GM23248 (cell line): ENCODE results near the gene OXGR1. TPM values are rescaled to one million over a fixed set of nuclear protein-coding genes. Genes with fewer than 3 reads are reported as not detected.
A peak's percentile ranks its signal among the peaks of the same experiment; 100 is the strongest.
"Not testable (repeated sequence)": the region's sequence is repeated elsewhere in the genome, so short reads cannot be mapped to it uniquely, and the experiment has no call there.

ENCODE experiments used
- DNase-seq: peaks from one replicate; pipeline ENCODE4 v3.0.0-alpha.2; 2015
- H2AFZ ChIP-seq: fragments of 200-600 bp; sonication (generic); 2 replicates; pipeline ENCODE4 v1.6.1; 2016; ENCODE audit warnings: antibody characterized with exemption
- H3F3A ChIP-seq: fragments of 200-600 bp; sonication (generic); 2 replicates; pipeline ENCODE4 v1.6.1; 2016; ENCODE audit warnings: mild to moderate bottlenecking, antibody characterized with exemption, mixed run types; ENCODE audit not compliant: insufficient read depth
- H3K27ac ChIP-seq: fragments of 200-600 bp; sonication (generic); 2 replicates; pipeline ENCODE4 v1.5.1; 2016; ENCODE audit warnings: mild to moderate bottlenecking
- H3K27me3 ChIP-seq: fragments of 200-600 bp; sonication (generic); replicated peaks from 2 replicates; pipeline ENCODE4 v1.6.1; 2016; ENCODE audit warnings: mild to moderate bottlenecking; ENCODE audit not compliant: insufficient read depth
- H3K36me3 ChIP-seq: fragments of 200-600 bp; sonication (generic); 2 replicates; pipeline ENCODE4 v1.6.1; 2016; ENCODE audit warnings: low read depth, mild to moderate bottlenecking
- H3K4me1 ChIP-seq: fragments of 200-600 bp; sonication (generic); 2 replicates; pipeline ENCODE4 v1.6.1; 2016; ENCODE audit warnings: mild to moderate bottlenecking; ENCODE audit not compliant: insufficient read depth
- H3K4me2 ChIP-seq: fragments of 200-600 bp; sonication (generic); one replicate; pipeline ENCODE4 v1.6.1; 2016; ENCODE audit warnings: mild to moderate bottlenecking; ENCODE audit not compliant: unreplicated experiment
- H3K4me3 ChIP-seq: fragments of 200-600 bp; sonication (generic); 2 replicates; pipeline ENCODE4 v1.5.1; 2016; ENCODE audit warnings: mild to moderate bottlenecking
- H3K79me2 ChIP-seq: fragments of 200-600 bp; sonication (generic); 2 replicates; pipeline ENCODE4 v1.6.1; 2016; ENCODE audit warnings: mild to moderate bottlenecking; ENCODE audit not compliant: insufficient read depth
- H3K9ac ChIP-seq: fragments of 200-600 bp; sonication (generic); 2 replicates; pipeline ENCODE4 v1.6.1; 2016; ENCODE audit warnings: mild to moderate bottlenecking
- H3K9me2 ChIP-seq: fragments of 200-600 bp; sonication (generic); 2 replicates; pipeline ENCODE4 v1.6.1; 2016; ENCODE audit warnings: mixed run types, mild to moderate bottlenecking, moderate library complexity; ENCODE audit not compliant: insufficient read depth
- H3K9me3 ChIP-seq: fragments of 200-600 bp; sonication (generic); one replicate; pipeline ENCODE4 v1.6.1; 2017; ENCODE audit warnings: low read depth
- H4K20me1 ChIP-seq: fragments of 200-600 bp; sonication (generic); 2 replicates; pipeline ENCODE4 v1.6.0; 2016; ENCODE audit not compliant: insufficient read depth
- EZH2 ChIP-seq: fragments of 200-600 bp; sonication (generic); IDR thresholded peaks from 2 replicates; pipeline ENCODE4 v1.6.1; 2018; ENCODE audit warnings: antibody characterized with exemption, mild to moderate bottlenecking; ENCODE audit not compliant: insufficient read depth, poor library complexity, severe bottlenecking
- EZH2phosphoT487 ChIP-seq: fragments of 200-600 bp; sonication (generic); IDR thresholded peaks from 2 replicates; pipeline ENCODE4 v1.6.1; 2018; ENCODE audit warnings: antibody characterized with exemption, moderate library complexity, mild to moderate bottlenecking, low read depth; ENCODE audit not compliant: insufficient read depth
- WGBS, 2 experiments: methylation state at CpG; one replicate each; pipeline ENCODE4 v1.1.6; 2015 to 2017; ENCODE audit warnings: low lambda C conversion rate in 2 of 2, low coverage in 1 of 2; ENCODE audit errors: missing lambda C conversion rate in 2 of 2; 5-methylcytosine and 5-hydroxymethylcytosine counted together
- in situ Hi-C: fragments of 300-500 bp; cut with MboI; formaldehyde crosslinking; loops from 2 replicates; pipeline ENCODE4 v1.15.0; 2020
- polyA plus RNA-seq: library from polyadenylated mRNA; unstranded; fragments of >200 nt; fragmentation: Nextera tagmentation; extraction: Ambion mirVana; gene quantifications from 2 replicates; pipeline ENCODE4 v1.2.1, GENCODE V29; 2016
- total RNA-seq: library from RNA; depleted of rRNA; stranded (reverse); fragments of >200 nt; shearing (Covaris generic); gene quantifications from 2 replicates; pipeline ENCODE4 v1.2.3, GENCODE V29; 2014

OXGR1 gene
- total and polyA plus RNA-seq, 2 experiments from 2014 or later = not detected

- no peaks in the 10 kb centered on the region for H3F3A ChIP-seq
- H2AFZ ChIP-seq = no peak overlapping the region
- H3K27ac ChIP-seq = no peak overlapping the region
- no peaks in the 10 kb centered on the region for H4K20me1 ChIP-seq
- no peaks in the 10 kb centered on the region for H3K79me2 ChIP-seq
- peak; percentile 16 for DNase-seq
- H3K4me1 ChIP-seq = peaks cover 4% of the 10 kb centered on the region; the same call in 1 of the 2 replicates
- no peak overlapping the region for H3K9ac ChIP-seq
- no peak for TF ChIP-seq EZH2
- no peak for TF ChIP-seq EZH2phosphoT487
- no peaks in the 10 kb centered on the region for H3K9me3 ChIP-seq
- no peaks in the 10 kb centered on the region for H3K9me2 ChIP-seq
- no peaks in the 10 kb centered on the region for H3K36me3 ChIP-seq
- H3K27me3 ChIP-seq = no peaks in the 10 kb centered on the region
- H3K4me3 ChIP-seq = no peak overlapping the region
- WGBS, 2 experiments = 47 to 53% methylated on average over 6 of the region's 6 CpGs
- in situ Hi-C loops = no loop called here
- no peak overlapping the region for H3K4me2 ChIP-seq
These were observed 10.2 kb downstream of the OXGR1 start for GRCh38 chr13:96984051-96984508.

GRCh38 chr13:96982672-96983071, 11.6 kb downstream of the OXGR1 start:
- Histone ChIP-seq H3K79me2 (no peaks in the 10 kb centered on the region), H3K9ac (no peak overlapping the region), H4K20me1 (no peaks in the 10 kb centered on the region), H3F3A (no peaks in the 10 kb centered on the region), H3K36me3 (no peaks in the 10 kb centered on the region), H3K4me2 (no peak overlapping the region), H3K9me3 (no peaks in the 10 kb centered on the region), H3K4me3 (no peak overlapping the region), H3K27me3 (no peaks in the 10 kb centered on the region), H3K27ac (no peak overlapping the region), H2AFZ (no peak overlapping the region), H3K9me2 (no peaks in the 10 kb centered on the region), H3K4me1 (peaks cover 4% of the 10 kb centered on the region; the same call in 1 of the 2 replicates)
- in situ Hi-C loops = no loop called here
- TF ChIP-seq EZH2 = no peak
- TF ChIP-seq EZH2phosphoT487 = no peak
- 1 to 8% methylated on average over 2 of the region's 2 CpGs for WGBS, 2 experiments
- DNase-seq = peak; percentile 50

GRCh38 chr13:96979861-96980260, 14.4 kb downstream of the OXGR1 start:
- in situ Hi-C loops, H3K9me2 ChIP-seq: not testable (repeated sequence)

GRCh38 chr13:96968027-96968426, 26.2 kb downstream of the OXGR1 start:
- Histone ChIP-seq H3K4me3 (no peak overlapping the region), H2AFZ (no peak overlapping the region), H3K9ac (no peak overlapping the region), H3K36me3 (no peaks in the 10 kb centered on the region), H3K79me2 (no peaks in the 10 kb centered on the region), H3K27me3 (no peaks in the 10 kb centered on the region), H3K4me2 (no peak overlapping the region), H3K27ac (no peak overlapping the region), H4K20me1 (no peaks in the 10 kb centered on the region), H3K4me1 (no peaks in the 10 kb centered on the region), H3K9me3 (no peaks in the 10 kb centered on the region), H3K9me2 (no peaks in the 10 kb centered on the region), H3F3A (no peaks in the 10 kb centered on the region)
- no peak for DNase-seq
- in situ Hi-C loops = no loop called here
- 26 to 33% methylated on average over 2 of the region's 2 CpGs for WGBS, 2 experiments
- no peak for TF ChIP-seq EZH2
- no peak for TF ChIP-seq EZH2phosphoT487

More at GRCh38 chr13:96979861-96980260, 14.4 kb downstream of the OXGR1 start:
- not testable (repeated sequence) for H3K9ac ChIP-seq, H3K4me3 ChIP-seq, H3F3A ChIP-seq, H3K4me1 ChIP-seq, H3K27me3 ChIP-seq, H3K9me3 ChIP-seq, H3K79me2 ChIP-seq, DNase-seq, H3K36me3 ChIP-seq, H3K27ac ChIP-seq, H3K4me2 ChIP-seq, H2AFZ ChIP-seq, H4K20me1 ChIP-seq
- WGBS, 2 experiments = 29 to 45% methylated on average over 1 of the region's 1 CpG

GRCh38 chr13:96967248-96967745, 27.0 kb downstream of the OXGR1 start:
- no peaks in the 10 kb centered on the region for H3K79me2 ChIP-seq
- DNase-seq = peak; percentile 34
- TF ChIP-seq EZH2 = no peak
- TF ChIP-seq EZH2phosphoT487 = no peak
- 36 to 42% methylated on average over 6 to 12 of the region's 12 CpGs for WGBS, 2 experiments
- no peaks in the 10 kb centered on the region for H3K9me2 ChIP-seq
- H3K9me3 ChIP-seq = no peaks in the 10 kb centered on the region
- H3F3A ChIP-seq = no peaks in the 10 kb centered on the region
- H4K20me1 ChIP-seq = no peaks in the 10 kb centered on the region
- no peak overlapping the region for H3K4me2 ChIP-seq
- H3K4me3 ChIP-seq = no peak overlapping the region
- no peak overlapping the region for H2AFZ ChIP-seq
- H3K36me3 ChIP-seq = no peaks in the 10 kb centered on the region
- no peaks in the 10 kb centered on the region for H3K27me3 ChIP-seq
- no peak overlapping the region for H3K9ac ChIP-seq
- in situ Hi-C loops = no loop called here
- H3K4me1 ChIP-seq = no peaks in the 10 kb centered on the region
- H3K27ac ChIP-seq = no peak overlapping the region
